H1 (cell line): ENCODE measurements around the gene GGTLC3.
"Not testable (repeated sequence)": the region's sequence is repeated elsewhere in the genome, so short reads cannot be mapped to it uniquely, and the experiment has no call there.

ENCODE experiments used
- CTCF ChIP-seq, 3 experiments: IDR thresholded peaks; 1 replicate in 2 of 3; 2 replicates in 1 of 3; pipeline versions ENCODE4 v1.5.1 to v1.6.1; 2011; ENCODE audit warnings: low read length in 3 of 3, mild to moderate bottlenecking in 3 of 3, inconsistent platforms in 2 of 3, low read depth in 1 of 3, moderate library complexity in 1 of 3; ENCODE audit not compliant: insufficient read depth in 1 of 3; ENCODE audit errors: control extremely low read depth in 1 of 3
- EGR1 ChIP-seq: IDR thresholded peaks from 2 replicates; pipeline ENCODE4 v1.6.1; 2011; ENCODE audit warnings: low read depth, low read length, borderline replicate concordance

GRCh38 chr22:18523328-18523727, 5.4 kb upstream of the GGTLC3 start:
- not testable (repeated sequence) for TF ChIP-seq CTCF (IDR thresholded peaks at IDR 0.05; ENCODE audit: control extremely low read depth in 1 of 3, insufficient read depth in 1 of 3, low read depth in 1 of 3, low read length in 3 of 3); EGR1
